KMS-11 (cell line): ENCODE data around the gene LRRC7.

ENCODE experiments used
- H2AFZ ChIP-seq: fragments of 200-600 bp; sonication (generic); 2 replicates; pipeline ENCODE4 v1.6.1; 2016; ENCODE audit warnings: antibody characterized with exemption, mixed run types, low read depth
- H3K27ac ChIP-seq: fragments of 200-600 bp; sonication (generic); 2 replicates; pipeline ENCODE4 v1.6.1; 2016; ENCODE audit warnings: mild to moderate bottlenecking, mixed run types
- H3K27me3 ChIP-seq: fragments of 200-600 bp; sonication (generic); 2 replicates; pipeline ENCODE4 v1.6.1; 2017; ENCODE audit warnings: mild to moderate bottlenecking, low read depth, mixed run types, moderate library complexity; ENCODE audit not compliant: insufficient read depth
- H3K36me3 ChIP-seq: fragments of 200-600 bp; sonication (generic); 2 replicates; pipeline ENCODE4 v1.6.1; 2017; ENCODE audit warnings: mild to moderate bottlenecking, mixed run types; ENCODE audit not compliant: insufficient read depth
- H3K4me1 ChIP-seq: fragments of 200-600 bp; sonication (generic); 2 replicates; pipeline ENCODE4 v1.6.1; 2016; ENCODE audit warnings: mild to moderate bottlenecking, low read depth, mixed run types; ENCODE audit not compliant: poor library complexity, severe bottlenecking
- H3K4me2 ChIP-seq: fragments of 200-600 bp; sonication (generic); 2 replicates; pipeline ENCODE4 v1.7.0; 2016; ENCODE audit warnings: mild to moderate bottlenecking, mixed run types
- H3K4me3 ChIP-seq: fragments of 200-600 bp; sonication (generic); IDR thresholded peaks from 2 replicates; pipeline ENCODE4 v1.6.1; 2017; ENCODE audit warnings: low read depth, low read length, mixed read lengths; ENCODE audit not compliant: insufficient read depth
- H3K79me2 ChIP-seq: fragments of 200-600 bp; sonication (generic); 2 replicates; pipeline ENCODE4 v1.6.1; 2016; ENCODE audit warnings: low read depth, mixed run types; ENCODE audit not compliant: insufficient read depth
- H3K9ac ChIP-seq: fragments of 200-600 bp; sonication (generic); 2 replicates; pipeline ENCODE4 v1.6.1; 2016; ENCODE audit warnings: mild to moderate bottlenecking, mixed run types
- H4K20me1 ChIP-seq: fragments of 200-600 bp; sonication (generic); 2 replicates; pipeline ENCODE4 v1.6.1; 2016; ENCODE audit warnings: mild to moderate bottlenecking, mixed run types; ENCODE audit not compliant: insufficient read depth
- CTCF ChIP-seq: fragments of 200-600 bp; sonication (generic); conservative IDR thresholded peaks from 2 replicates; pipeline ENCODE4 v1.6.1; 2017; ENCODE audit warnings: low read depth, mild to moderate bottlenecking, antibody characterized with exemption, low read length, moderate library complexity, mixed read lengths

The LRRC7 gene

GRCh38 chr1:70003211-70003908 is 435.6 kb downstream of the LRRC7 start:
- no peak overlapping the region for H3K9ac ChIP-seq
- H3K27me3 ChIP-seq: no peaks in the 10 kb centered on the region
- no peak overlapping the region for H3K4me2 ChIP-seq
- H3K4me1 ChIP-seq: no peaks in the 10 kb centered on the region
- no peaks in the 10 kb centered on the region for H3K79me2 ChIP-seq
- H2AFZ ChIP-seq: no peak overlapping the region
- no peaks in the 10 kb centered on the region for H3K36me3 ChIP-seq
- H3K27ac ChIP-seq: no peak overlapping the region
- TF ChIP-seq CTCF: no peak
- H4K20me1 ChIP-seq: no peaks in the 10 kb centered on the region
- no peak overlapping the region for H3K4me3 ChIP-seq

GRCh38 chr1:70005386-70006034 is 437.8 kb downstream of the LRRC7 start:
- Histone ChIP-seq H3K27me3 (no peaks in the 10 kb centered on the region), H3K4me3 (no peak overlapping the region), H3K79me2 (no peaks in the 10 kb centered on the region), H3K27ac (no peak overlapping the region), H2AFZ (no peak overlapping the region), H3K4me1 (no peaks in the 10 kb centered on the region), H3K9ac (no peak overlapping the region), H3K4me2 (no peak overlapping the region), H4K20me1 (no peaks in the 10 kb centered on the region), H3K36me3 (no peaks in the 10 kb centered on the region)
- no peak for TF ChIP-seq CTCF

- Histone ChIP-seq H3K4me3 (no peak overlapping the region), H3K4me1 (no peaks in the 10 kb centered on the region)
- TF ChIP-seq CTCF: no peak
These were observed 440.9 kb downstream of the LRRC7 start for GRCh38 chr1:70008660-70009059.

GRCh38 chr1:70017770-70018169 is 450.0 kb downstream of the LRRC7 start:
- Histone ChIP-seq H3K4me3 (no peak overlapping the region), H3K79me2 (no peaks in the 10 kb centered on the region), H4K20me1 (no peaks in the 10 kb centered on the region), H3K4me1 (no peaks in the 10 kb centered on the region), H3K27ac (no peak overlapping the region), H3K4me2 (no peak overlapping the region), H2AFZ (no peak overlapping the region), H3K9ac (no peak overlapping the region), H3K36me3 (no peaks in the 10 kb centered on the region), H3K27me3 (no peaks in the 10 kb centered on the region)
- no peak for TF ChIP-seq CTCF

More at GRCh38 chr1:70008660-70009059, 440.9 kb downstream of the LRRC7 start:
- no peaks in the 10 kb centered on the region for H3K79me2 ChIP-seq
- no peak overlapping the region for H2AFZ ChIP-seq
- H3K27me3 ChIP-seq: no peaks in the 10 kb centered on the region
- H3K4me2 ChIP-seq: no peak overlapping the region
- no peak overlapping the region for H3K9ac ChIP-seq
- no peak overlapping the region for H3K27ac ChIP-seq
- H4K20me1 ChIP-seq: no peaks in the 10 kb centered on the region
- no peaks in the 10 kb centered on the region for H3K36me3 ChIP-seq
